D721Med (cell line): ENCODE data around the gene GNAT1.
"Not testable (repeated sequence)": the region's sequence is repeated elsewhere in the genome, so short reads cannot be mapped to it uniquely, and the experiment has no call there.

Experiments used
- DNase-seq: peaks from one replicate; pipeline ENCODE4 v3.0.0; 2011; ENCODE audit warnings: low spot score; ENCODE audit not compliant: insufficient read length
- FAIRE-seq: peaks from 2 replicates; lab custom pipeline; 2011; peaks lifted over from hg19 to GRCh38; lab: Jason Lieb, UNC
- CTCF ChIP-seq: IDR thresholded peaks from 2 replicates; pipeline ENCODE4 v1.5.1; 2012; ENCODE audit warnings: mild to moderate bottlenecking, control low read depth; ENCODE audit not compliant: insufficient read depth; ENCODE audit errors: missing control alignments

GNAT1 gene

GRCh38 chr3:50207359-50208042, 16.1 kb downstream of the GNAT1 start:
- DNase-seq (no peak), FAIRE-seq (no peak)

GRCh38 chr3:50208677-50209344, 17.4 kb downstream of the GNAT1 start:
- FAIRE-seq (no peak), DNase-seq (no peak)
- TF ChIP-seq CTCF = no peak

More at GRCh38 chr3:50207359-50208042, 16.1 kb downstream of the GNAT1 start:
- TF ChIP-seq CTCF = no peak

GRCh38 chr3:50210176-50210509, 18.7 kb downstream of the GNAT1 start:
- TF ChIP-seq CTCF = no peak
- FAIRE-seq = no peak
- DNase-seq = no peak

DNA sequence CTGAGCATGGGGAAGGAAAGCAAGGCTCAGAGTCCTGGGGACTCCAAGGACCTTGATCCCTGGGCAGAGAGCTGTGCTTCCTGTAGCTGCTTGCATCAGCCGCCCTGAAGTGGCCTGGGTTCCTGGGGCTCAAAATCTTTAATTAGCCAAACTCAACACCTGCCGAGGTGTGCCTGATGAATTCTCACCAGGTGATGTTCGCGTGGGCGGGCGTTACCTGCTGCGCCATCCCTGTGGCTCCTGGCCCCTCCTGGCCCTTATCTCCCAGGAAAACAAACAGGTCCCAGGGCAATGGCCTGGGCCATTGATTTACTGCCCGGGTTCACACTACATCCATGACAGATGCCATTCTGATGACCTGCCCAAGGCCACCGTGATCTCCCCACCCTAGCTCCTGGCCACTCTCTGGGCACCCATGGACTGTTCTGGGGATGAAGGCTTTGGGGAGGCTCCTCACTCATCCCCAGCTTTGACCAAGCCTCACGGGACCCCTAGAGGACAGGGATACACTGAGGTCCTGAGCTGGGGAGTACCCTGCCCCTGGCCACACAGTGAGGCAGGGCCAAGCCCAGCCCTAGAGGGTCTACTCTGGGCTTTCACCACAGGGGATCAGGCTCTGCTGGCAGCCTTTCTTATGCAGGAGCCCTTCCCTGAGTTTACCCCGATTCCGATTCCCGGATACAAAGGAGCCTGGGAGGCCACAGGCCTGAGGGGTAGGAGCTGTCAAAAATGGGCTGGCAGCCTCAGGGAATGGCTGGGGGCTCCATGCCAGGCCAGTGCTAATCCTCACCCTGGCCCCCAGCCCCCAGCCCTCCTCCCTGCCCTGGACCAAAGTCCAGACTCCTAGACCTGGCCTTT, 19.3 kb downstream of the GNAT1 start:
- FAIRE-seq = no peak
- no peak for TF ChIP-seq CTCF
- no peak for DNase-seq

DNA sequence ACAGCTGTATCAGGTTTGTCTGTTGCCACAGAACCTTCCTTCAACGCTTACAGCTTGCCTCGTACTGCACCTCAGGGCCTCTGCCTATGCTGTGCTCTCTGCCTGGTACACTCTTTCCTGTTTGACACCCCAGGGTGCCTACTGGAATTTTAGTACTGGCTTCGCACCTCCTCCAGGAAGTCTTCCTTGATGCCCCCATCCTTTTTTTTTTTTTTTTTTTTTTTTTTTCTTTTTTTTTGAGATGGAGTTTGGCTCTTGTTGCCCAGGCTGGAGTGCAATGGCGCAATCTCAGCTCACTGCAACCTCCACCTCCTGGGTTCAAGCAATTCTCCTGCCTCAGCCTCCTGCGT, 19.9 kb downstream of the GNAT1 start:
- DNase-seq, FAIRE-seq: not testable (repeated sequence)

- no peak for DNase-seq
- no peak for TF ChIP-seq CTCF
- FAIRE-seq = no peak
Observed at GRCh38 chr3:50211930-50212329, 20.5 kb downstream of the GNAT1 start.

DNA sequence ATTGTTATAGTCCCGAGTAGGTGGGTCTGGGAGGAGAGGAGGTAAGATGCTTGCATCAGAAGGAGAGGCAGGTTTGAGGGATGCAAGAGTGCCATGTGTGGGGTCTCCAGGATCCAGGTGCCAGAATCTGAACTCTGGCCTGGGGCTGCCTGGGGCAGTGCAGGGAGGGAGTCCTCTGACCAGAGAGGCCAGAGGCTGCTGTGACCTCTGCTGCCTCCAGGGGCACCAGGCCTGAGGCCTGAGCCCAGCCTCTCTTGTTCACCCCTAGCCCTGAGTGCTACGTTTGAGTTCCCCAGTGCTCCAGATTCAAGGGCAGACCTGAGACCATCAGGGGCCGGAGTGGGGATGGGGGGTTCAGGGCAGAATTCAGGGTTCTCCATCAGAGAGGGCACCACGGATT, 21.1 kb downstream of the GNAT1 start:
- no peak for FAIRE-seq
- TF ChIP-seq CTCF = no peak

More for the DNA sequence above, 21.1 kb downstream of the GNAT1 start:
- DNase-seq = no peak
